Breast epithelium (tissue), 3 donors: ENCODE measurements around the gene CYTH1.

ENCODE experiments used
- CTCF ChIP-seq, 3 donors: fragments of 450-650 bp; IDR thresholded peaks; one replicate each; pipeline ENCODE4 v1.5.1; 2016 to 2017; ENCODE audit warnings: antibody characterized with exemption in 3 of 3, mild to moderate bottlenecking in 3 of 3, moderate library complexity in 3 of 3
- POLR2AphosphoS5 ChIP-seq, 3 donors: sonication (generic); formaldehyde crosslinking; IDR thresholded peaks; one replicate each; pipeline ENCODE4 v1.6.1; 2017; ENCODE audit warnings: antibody characterized with exemption in 3 of 3

GRCh38 chr17:78817123-78817522 lies 35.0 kb upstream of the CYTH1 start:
- TF ChIP-seq CTCF (IDR thresholded peaks at IDR 0.05): no peak
- no peak for TF ChIP-seq POLR2AphosphoS5 (IDR thresholded peaks at IDR 0.05)
